ENCODE measurements around the gene NEUROD1.

GRCh38 chr2:181697571-181697970, 17.3 kb upstream of the NEUROD1 start:
- TF ChIP-seq CTCF (IDR thresholded peaks at IDR 0.05) (no peak), POLR2A (IDR thresholded peaks at IDR 0.05) (no peak), POLR2AphosphoS5 (IDR thresholded peaks at IDR 0.05) (no peak)

All from gastroesophageal sphincter (tissue), 3 donors.